Fibroblast of skin of right biceps (primary cell): ENCODE results near the gene HNRNPL.
"Not testable (repeated sequence)": the region's sequence is repeated elsewhere in the genome, so short reads cannot be mapped to it uniquely, and the experiment has no call there.

Experiments
- DNase-seq: peaks from one replicate; pipeline ENCODE4 v3.0.0-alpha.2; 2013

HNRNPL gene

GRCh38 chr19:38796154-38796553, 53.6 kb downstream of the HNRNPL start:
- no peak for DNase-seq

DNA sequence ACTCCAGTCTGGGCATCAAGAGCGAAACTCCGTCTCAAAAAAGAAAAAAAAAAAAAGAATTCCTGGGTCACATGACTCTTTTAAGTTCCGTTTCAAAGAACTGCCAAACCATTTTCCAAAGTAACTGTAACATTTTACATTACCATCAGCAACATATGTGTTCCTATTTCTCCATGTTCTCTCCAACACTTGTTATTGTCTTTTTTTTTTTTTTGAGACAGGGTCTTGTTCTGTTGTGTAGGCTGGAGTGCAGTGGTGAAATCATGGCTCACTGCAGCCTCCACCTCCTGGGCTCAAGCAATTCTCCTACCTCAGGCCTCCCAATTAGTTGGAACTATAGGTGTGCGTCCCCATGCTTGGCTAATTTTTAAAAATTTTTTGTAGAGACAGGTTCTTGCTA, 54.2 kb downstream of the HNRNPL start:
- no peak for DNase-seq

DNA sequence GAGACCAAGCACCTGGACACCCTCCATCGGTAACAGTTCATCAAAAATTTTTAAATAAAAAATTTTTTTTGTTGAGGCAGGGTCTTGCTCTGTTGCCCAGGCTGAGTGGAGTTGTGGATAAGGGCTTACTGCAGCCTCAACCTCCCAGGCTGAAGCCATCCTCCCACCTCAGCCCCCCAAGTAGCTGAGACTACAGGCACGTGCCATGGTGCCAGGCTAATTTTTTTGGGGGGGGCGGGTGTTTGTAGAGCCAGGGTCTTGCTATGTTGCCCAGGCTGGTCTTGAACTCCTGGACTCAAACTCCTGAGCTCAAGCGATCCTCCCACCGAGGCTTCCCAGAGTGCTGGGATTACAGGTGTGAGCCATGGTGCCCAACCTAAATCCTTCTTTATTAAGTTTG, 56.1 kb downstream of the HNRNPL start:
- DNase-seq = no peak

- peak; percentile 64 for DNase-seq
These were observed 56.6 kb downstream of the HNRNPL start for GRCh38 chr19:38793177-38793576.

DNA sequence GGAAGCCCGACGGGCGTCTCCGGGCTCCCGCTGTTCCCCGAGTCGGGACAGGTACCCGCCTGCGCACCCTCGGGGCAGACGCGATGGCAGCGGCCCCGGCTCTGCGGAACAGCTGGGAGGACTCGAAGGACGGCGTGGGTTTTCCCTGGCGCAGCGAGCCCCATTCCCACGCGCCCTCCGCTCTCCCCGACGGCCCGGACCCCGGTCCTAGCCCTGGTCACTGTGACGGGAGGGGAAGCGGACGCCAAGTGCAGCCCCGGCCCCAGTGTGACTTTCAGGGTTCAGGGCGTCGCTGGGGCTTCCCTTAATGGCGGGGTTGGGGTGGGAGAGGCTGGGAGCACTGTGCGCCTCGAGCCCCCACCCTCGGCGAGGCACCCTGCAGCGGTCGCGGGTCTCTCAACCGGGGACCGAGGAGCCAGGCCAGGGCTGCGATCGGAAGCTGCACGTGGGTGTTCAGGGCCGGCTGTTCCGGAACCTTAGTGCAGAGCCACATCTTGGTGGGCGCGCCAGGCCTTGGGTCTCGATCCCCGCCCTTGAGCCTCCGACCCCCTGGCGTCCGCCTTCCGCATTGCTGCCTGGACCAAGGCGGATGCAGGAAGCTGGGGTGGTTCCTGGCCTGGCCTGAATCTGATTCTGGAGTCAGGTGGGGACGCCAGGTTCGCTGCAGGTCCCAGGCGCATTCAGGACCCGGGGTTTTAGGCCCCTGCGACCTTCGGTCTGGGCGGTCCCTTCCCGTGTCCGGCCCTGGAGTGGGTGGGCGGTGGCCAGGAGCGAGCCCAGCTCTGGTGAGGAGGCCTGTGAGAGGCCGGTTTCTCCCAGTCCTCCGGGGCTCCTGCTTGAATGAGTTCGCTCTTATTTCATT, 57.3 kb downstream of the HNRNPL start:
- DNase-seq = peak; percentile 23

GRCh38 chr19:38791451-38792064, 58.2 kb downstream of the HNRNPL start:
- DNase-seq = not testable (repeated sequence)

- DNase-seq = not testable (repeated sequence)
These were observed 59.0 kb downstream of the HNRNPL start for GRCh38 chr19:38790507-38791403.

DNA sequence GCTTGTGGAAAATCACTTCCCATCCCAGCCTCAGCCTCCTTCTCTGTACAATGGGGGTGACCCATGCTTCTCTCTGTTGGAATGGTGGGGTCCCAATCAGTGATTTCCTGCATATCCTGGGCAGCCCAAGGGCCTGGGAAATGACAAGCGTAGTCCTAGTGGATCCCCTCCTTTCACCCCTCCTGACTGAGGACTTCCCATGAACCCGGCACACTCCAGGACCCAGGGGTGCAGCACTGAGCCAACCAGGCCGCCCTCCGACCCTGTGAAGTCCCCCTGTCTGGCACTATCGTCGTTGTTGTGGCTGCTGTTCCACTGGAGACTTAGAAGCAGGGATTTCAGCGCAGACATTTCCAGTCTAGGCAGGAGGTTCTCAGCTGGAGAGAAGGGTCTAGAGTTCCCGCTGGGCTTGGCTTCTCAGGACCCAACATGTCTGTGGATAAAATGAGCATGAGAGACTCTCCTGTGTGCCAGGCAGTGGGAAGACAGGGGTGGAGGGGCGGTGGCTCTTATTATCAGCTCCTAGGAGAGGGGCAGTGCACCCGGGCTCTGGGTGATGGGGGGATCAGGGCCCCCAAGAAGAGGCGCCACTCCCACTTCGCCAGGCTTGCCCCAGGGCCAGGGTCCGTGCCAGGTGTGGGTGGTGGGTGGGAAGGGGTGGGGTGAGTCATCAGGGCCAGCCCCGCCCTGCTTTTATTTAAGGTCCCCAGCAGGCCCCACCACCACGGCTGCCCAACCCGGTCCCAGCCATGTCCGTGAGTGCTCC, 61.1 kb downstream of the HNRNPL start, which contains the start of gene LGALS7B:
Gene LGALS7B, plus strand, starts transcription at position 723 of the 766 bp plus-strand sequence. Its CDS starts 27 bp downstream, at position 750.
- no peak for DNase-seq

DNA sequence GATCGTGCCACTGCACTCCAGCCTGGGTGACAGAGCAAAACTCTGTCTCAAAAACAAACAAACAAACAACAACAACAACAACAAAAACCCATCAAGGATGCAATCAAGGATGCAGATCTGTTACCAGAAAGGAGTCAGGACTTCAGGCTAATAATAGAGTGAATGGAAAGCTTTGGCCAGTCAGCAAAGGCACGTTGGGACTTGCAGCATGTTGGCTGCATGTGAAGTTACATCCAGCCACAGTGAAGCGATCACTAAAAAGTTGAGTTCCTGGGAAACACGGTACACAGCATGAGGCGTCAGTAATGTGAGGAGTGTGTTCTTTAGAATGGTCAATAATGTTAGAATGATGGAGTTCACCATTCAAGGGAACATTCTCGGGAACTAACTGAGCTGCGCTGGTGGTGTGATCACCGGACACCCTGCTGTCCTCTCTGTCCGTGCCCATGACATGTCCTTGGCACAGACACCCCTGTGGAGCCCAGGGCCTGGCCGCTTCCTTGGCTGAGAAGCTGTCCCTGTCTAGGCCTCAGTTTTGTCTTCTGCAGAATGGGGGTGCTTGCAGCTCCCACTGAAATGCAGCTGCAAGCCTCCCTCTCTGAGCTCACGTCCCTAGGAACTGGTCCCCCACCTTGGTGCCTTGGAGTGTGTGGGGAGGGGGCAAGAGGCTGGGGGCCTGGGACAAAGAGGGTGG, 63.1 kb downstream of the HNRNPL start:
- no peak for DNase-seq
